Lower leg skin (tissue), 4 donors: Measurements from ENCODE around the gene TRIO. TPM values are rescaled to one million over a fixed set of nuclear protein-coding genes. Genes with fewer than 3 reads are reported as not detected.

Source experiments
- DNase-seq, 2 donors: peaks; one replicate each; pipeline ENCODE4 v3.0.0-alpha.2; 2019; ENCODE audit warnings: low spot score in 2 of 2
- H3K4me3 ChIP-seq: fragments of 200-600 bp; sonication (generic); 2 replicates; pipeline ENCODE4 v1.5.1; 2017; ENCODE audit warnings: mild to moderate bottlenecking, low read depth; ENCODE audit not compliant: poor library complexity, severe bottlenecking
- POLR2A ChIP-seq, 2 donors: fragments of 450-650 bp; IDR thresholded peaks; one replicate each; pipeline ENCODE4 v1.6.1; 2016 to 2017; ENCODE audit warnings: antibody characterized with exemption in 2 of 2, mild to moderate bottlenecking in 1 of 2, moderate library complexity in 1 of 2
- WGBS, 2 donors: methylation state at CpG; one replicate each; pipeline ENCODE4 v1.1.5; 2018; 5-methylcytosine and 5-hydroxymethylcytosine counted together
- intact Hi-C: fragments of 100-400 bp; cut with DNase I; formaldehyde crosslinking; loops from one replicate; pipeline ENCODE4 v1.15.0; 2023; ENCODE audit warnings: low total_unique reads
- total RNA-seq, 4 donors: library from RNA; depleted of rRNA; stranded (reverse); fragments of >200 nt; gene quantifications; one replicate each; pipeline ENCODE4 v1.1.0, GENCODE V29; 2016
- TF ChIP-seq, protein P1 (sequence below), 3 donors: fragments of 450-650 bp; IDR thresholded peaks; one replicate each; pipeline ENCODE4 v1.5.1; 2016; ENCODE audit warnings: antibody characterized with exemption in 3 of 3, mild to moderate bottlenecking in 3 of 3, moderate library complexity in 2 of 3

The TRIO gene
- total RNA-seq, 4 donors from 2014 or later = 47.8 to 101 (median 64.5) TPM

DNA sequence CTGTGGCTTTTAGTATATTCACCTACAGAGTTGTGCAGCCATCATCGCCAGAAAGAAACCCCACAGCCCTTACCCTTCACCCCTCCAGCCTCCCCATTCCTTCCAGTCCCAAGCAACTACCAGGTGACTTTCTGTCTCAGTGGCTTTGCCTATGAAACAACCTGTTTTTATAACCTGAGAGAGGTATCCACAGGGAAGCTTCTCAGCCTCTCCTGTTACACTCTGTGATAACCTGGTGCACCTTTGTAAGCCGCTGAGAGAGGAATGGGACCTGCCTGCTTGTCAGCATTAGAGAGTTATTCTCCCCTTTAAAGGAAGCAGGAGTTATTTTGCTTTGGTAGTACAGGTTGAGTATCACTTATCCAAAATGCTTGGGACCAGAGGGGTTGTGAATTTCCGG, 93.6 kb downstream of the TRIO start:
- no peak overlapping the region for H3K4me3 ChIP-seq
- whole genome bisulfite sequencing, 2 donors = 92 to 93% methylated on average over 3 of the region's 3 CpGs
- DNase-seq = no peak
- no peak for TF ChIP-seq POLR2A (IDR thresholded peaks at IDR 0.05)
- TF ChIP-seq, protein P1, sequence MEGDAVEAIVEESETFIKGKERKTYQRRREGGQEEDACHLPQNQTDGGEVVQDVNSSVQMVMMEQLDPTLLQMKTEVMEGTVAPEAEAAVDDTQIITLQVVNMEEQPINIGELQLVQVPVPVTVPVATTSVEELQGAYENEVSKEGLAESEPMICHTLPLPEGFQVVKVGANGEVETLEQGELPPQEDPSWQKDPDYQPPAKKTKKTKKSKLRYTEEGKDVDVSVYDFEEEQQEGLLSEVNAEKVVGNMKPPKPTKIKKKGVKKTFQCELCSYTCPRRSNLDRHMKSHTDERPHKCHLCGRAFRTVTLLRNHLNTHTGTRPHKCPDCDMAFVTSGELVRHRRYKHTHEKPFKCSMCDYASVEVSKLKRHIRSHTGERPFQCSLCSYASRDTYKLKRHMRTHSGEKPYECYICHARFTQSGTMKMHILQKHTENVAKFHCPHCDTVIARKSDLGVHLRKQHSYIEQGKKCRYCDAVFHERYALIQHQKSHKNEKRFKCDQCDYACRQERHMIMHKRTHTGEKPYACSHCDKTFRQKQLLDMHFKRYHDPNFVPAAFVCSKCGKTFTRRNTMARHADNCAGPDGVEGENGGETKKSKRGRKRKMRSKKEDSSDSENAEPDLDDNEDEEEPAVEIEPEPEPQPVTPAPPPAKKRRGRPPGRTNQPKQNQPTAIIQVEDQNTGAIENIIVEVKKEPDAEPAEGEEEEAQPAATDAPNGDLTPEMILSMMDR (IDR thresholded peaks at IDR 0.05) = no peak
- intact Hi-C loops = no loop called here

DNA sequence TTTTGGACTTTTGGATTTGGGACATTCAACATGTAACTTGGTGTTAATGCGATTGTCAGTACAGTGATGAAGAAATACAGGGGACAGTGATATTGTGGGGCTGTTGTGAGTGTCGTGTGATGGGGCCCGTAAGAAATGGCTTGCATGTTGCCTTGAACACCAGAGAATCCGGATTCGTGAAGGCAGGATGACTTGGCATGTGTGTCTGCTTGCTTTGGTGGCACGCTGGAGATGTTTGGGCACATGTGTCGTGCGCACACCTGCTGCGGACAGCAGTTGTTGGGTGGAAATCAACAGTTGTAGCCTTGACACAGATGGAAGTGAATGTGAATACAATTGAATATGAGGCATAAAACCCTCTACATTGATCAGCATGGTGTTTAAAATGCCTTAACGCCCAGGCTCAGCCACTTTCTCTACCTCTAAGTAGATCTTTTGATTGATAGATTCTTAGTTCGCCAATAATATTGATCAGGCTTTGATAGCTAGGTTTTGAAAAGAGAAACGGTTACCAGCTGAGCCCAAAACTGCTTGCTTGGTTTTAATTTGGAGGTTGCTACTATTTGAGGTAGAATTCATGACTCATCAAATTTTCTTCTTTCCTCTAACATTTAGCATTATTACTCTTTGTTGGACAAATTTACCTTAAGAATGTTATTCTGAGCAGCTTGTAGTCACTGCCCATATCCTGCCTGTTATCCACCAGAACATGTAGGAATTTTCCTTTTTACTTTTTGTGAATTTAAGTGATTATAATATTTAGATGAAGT, 94.4 kb downstream of the TRIO start:
- TF ChIP-seq POLR2A (IDR thresholded peaks at IDR 0.05) = no peak
- TF ChIP-seq, protein P1 (IDR thresholded peaks at IDR 0.05) = no peak
- DNase-seq = no peak
- no peak overlapping the region for H3K4me3 ChIP-seq
- intact Hi-C loops = no loop called here
- WGBS, 2 donors = 91% methylated on average over 12 of the region's 12 CpGs

DNA sequence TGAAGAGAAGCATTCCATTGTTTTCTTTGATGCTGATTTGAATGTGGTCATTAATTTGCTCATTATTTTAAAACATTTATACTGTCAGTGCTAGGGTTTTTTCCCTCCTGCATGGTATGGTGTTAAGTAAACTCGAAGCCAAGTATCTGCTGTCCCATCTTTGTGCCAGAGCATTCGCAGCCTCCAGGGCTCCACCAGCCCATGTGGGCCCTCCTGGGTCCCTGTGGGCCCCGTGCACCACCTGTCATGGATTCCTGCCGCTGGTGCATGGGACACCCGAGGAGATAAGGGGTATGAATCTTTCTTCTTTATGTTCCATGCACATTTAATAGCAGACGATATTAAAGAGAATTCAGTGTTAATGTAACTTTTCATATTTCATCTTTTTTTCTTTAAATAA, 95.1 kb downstream of the TRIO start:
- TF ChIP-seq POLR2A (IDR thresholded peaks at IDR 0.05) = no peak
- TF ChIP-seq, protein P1 (IDR thresholded peaks at IDR 0.05) = no peak
- 73 to 80% methylated on average over 6 of the region's 6 CpGs for WGBS, 2 donors
- intact Hi-C loops = no loop called here
- H3K4me3 ChIP-seq = no peak overlapping the region
- no peak for DNase-seq

DNA sequence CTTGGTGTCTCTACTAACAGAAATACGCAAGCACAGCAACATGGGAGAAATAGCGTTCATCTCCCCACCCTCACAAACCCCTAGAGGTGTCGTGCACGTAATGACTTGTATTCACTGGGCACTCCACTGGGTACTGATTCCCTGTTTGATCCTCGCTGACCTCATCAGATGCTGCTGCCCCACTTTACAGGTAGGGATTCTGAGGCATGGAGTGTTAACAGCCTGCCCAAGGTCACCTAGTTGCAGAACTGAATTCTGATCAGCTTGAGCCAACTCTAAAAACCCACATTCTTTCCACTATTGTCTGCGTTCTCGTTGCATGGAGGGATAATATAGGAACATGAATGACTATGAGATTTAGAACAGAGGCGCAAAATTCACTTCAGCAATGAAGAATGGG, 96.3 kb downstream of the TRIO start:
- H3K4me3 ChIP-seq = no peak overlapping the region
- intact Hi-C loops = no loop called here
- TF ChIP-seq, protein P1 (IDR thresholded peaks at IDR 0.05) = no peak
- no peak for TF ChIP-seq POLR2A (IDR thresholded peaks at IDR 0.05)
- no peak for DNase-seq
- WGBS, 2 donors = 88 to 90% methylated on average over 8 of the region's 8 CpGs

DNA sequence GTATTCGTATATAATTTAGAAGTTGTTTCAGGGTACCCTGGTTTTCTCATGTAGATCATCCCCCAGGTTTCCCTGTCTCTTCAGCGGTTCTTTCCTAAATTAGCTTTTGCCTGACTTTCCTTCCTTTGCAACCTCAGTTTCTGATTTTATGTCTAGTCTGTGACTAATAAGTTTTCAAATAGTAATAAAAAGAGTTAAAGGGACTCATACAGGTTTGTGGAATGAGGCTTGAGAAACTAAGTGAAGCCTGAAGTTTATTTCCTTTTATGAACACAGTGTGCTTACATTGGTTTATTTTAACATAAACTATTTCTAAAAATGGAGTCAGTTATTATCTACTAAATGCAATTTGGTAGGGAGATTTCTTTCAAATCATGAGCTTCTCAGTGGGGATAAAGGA, 96.8 kb downstream of the TRIO start:
- TF ChIP-seq, protein P1 (IDR thresholded peaks at IDR 0.05) = no peak
- no peak for TF ChIP-seq POLR2A (IDR thresholded peaks at IDR 0.05)
- 74 to 87% methylated on average over 2 of the region's 2 CpGs for WGBS, 2 donors
- H3K4me3 ChIP-seq = no peak overlapping the region
- intact Hi-C loops = no loop called here
- DNase-seq = no peak

DNA sequence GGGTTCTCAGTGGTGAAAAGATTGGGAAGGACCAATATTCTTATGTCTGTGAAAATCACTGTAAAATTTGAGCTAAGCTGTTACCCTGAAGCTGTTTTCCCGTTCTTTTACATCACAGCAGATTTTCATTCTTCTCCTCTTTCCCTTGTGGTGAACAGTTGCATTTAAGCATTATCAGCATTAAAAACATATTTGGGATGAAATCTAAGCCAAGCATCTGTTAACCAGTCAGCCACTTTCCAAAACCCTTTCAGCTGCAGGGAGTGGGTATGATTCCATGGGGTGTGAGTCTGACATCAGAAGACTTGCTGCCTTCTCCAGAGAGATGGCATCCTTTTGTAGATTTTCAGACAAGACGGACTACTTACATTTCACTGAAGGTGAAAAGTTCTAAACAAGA, 97.2 kb downstream of the TRIO start:
- DNase-seq = no peak
- 72 to 74% methylated on average over 2 of the region's 2 CpGs for WGBS, 2 donors
- TF ChIP-seq, protein P1 (IDR thresholded peaks at IDR 0.05) = no peak
- no peak for TF ChIP-seq POLR2A (IDR thresholded peaks at IDR 0.05)
- no peak overlapping the region for H3K4me3 ChIP-seq
- intact Hi-C loops = no loop called here
